ENCODE results near the gene VIPR2. TPM values are rescaled to one million over a fixed set of nuclear protein-coding genes. Genes with fewer than 3 reads are reported as not detected.

VIPR2 gene
- total and polyA plus RNA-seq, 11 donors: 3.3 to 27.0 (median 18.5) TPM

- peaks cover 0 to 21% (median 9%) of the 10 kb centered on the region in 9 donors for H3K36me3 ChIP-seq
- peak in 1 of 4 donors; percentile 29 for ATAC-seq
- no peak for TF ChIP-seq CTCF (IDR thresholded peaks at IDR 0.05)
- TF ChIP-seq POLR2A (IDR thresholded peaks at IDR 0.05): no peak
- peaks cover 0 to 8% (median 0%) of the 10 kb centered on the region in 12 donors for H3K4me1 ChIP-seq
- peaks cover 0 to 11% (median 0%) of the 10 kb centered on the region in 12 donors for H3K9me3 ChIP-seq
- no peaks in the 10 kb centered on the region for H3K27me3 ChIP-seq
- intact Hi-C loops (cut with DNase I): no loop called here
- 89 to 93% (median 90%) methylated on average over 16 to 24 of the region's 24 CpGs for WGBS, 4 donors
- H3K4me3 ChIP-seq: no peak overlapping the region
- no peak overlapping the region for H3K27ac ChIP-seq
- peak in 1 of 5 donors; percentile 44 for DNase-seq
These were observed 103.6 kb downstream of the VIPR2 start for GRCh38 chr7:159040912-159041711.

- Histone ChIP-seq H3K4me3 (no peak overlapping the region), H3K4me1 (peaks cover 0 to 8% (median 0%) of the 10 kb centered on the region in 12 donors), H3K36me3 (peaks cover 0 to 30% (median 19%) of the 10 kb centered on the region in 9 donors), H3K9me3 (peaks cover 0 to 11% (median 0%) of the 10 kb centered on the region in 12 donors), H3K27me3 (no peaks in the 10 kb centered on the region), H3K27ac (no peak overlapping the region)
- DNase-seq (peak in 1 of 5 donors; percentile 49), ATAC-seq (no peak)
- intact Hi-C loops (cut with DNase I): no loop called here
- WGBS, 4 donors: 80 to 86% (median 85%) methylated on average over 7 to 10 of the region's 10 CpGs
- TF ChIP-seq CTCF (IDR thresholded peaks at IDR 0.05) (no peak), POLR2A (IDR thresholded peaks at IDR 0.05) (no peak)
These were observed 104.5 kb downstream of the VIPR2 start for GRCh38 chr7:159040146-159040545.

- 93 to 96% (median 93%) methylated on average over 14 of the region's 14 CpGs for WGBS, 4 donors
These were observed 105.0 kb downstream of the VIPR2 start for GRCh38 chr7:159039716-159040115.

More at GRCh38 chr7:159039716-159040115, 105.0 kb downstream of the VIPR2 start:
- Histone ChIP-seq H3K4me3 (no peak overlapping the region), H3K9me3 (peaks cover 0 to 11% (median 0%) of the 10 kb centered on the region in 12 donors), H3K36me3 (peaks cover 0 to 31% (median 20%) of the 10 kb centered on the region in 9 donors), H3K27ac (no peak overlapping the region), H3K4me1 (peaks cover 0 to 8% (median 0%) of the 10 kb centered on the region in 12 donors), H3K27me3 (no peaks in the 10 kb centered on the region)
- ATAC-seq (no peak), DNase-seq (no peak)
- intact Hi-C loops (cut with DNase I): loop anchor here in 2 of 10 donors (10.0 kb wide), 1 partner anchor 105 kb away; the partner anchor contains the start of gene VIPR2 (in 2 of the 2)
- no peak for TF ChIP-seq CTCF (IDR thresholded peaks at IDR 0.05)
